Tibial nerve (tissue), 3 donors: ENCODE measurements around the gene SLC6A9.

ENCODE experiments used
- CTCF ChIP-seq, 5 experiments: fragments of 200-600 bp in 3 of 5; fragments of 450-650 bp in 2 of 5; sonication (generic) in 3 of 5; IDR thresholded peaks; one replicate each; pipeline ENCODE4 v1.5.1; 2016 to 2019; ENCODE audit warnings: antibody characterized with exemption in 5 of 5, mild to moderate bottlenecking in 3 of 5, moderate library complexity in 2 of 5
- POLR2A ChIP-seq, 2 donors: fragments of 450-650 bp; IDR thresholded peaks; one replicate each; pipeline ENCODE4 v1.6.1; 2017; ENCODE audit warnings: antibody characterized with exemption in 2 of 2, mild to moderate bottlenecking in 2 of 2, moderate library complexity in 2 of 2

- TF ChIP-seq CTCF (IDR thresholded peaks at IDR 0.05) (no peak), POLR2A (IDR thresholded peaks at IDR 0.05) (no peak)
These were observed 14.3 kb downstream of the SLC6A9 start for GRCh38 chr1:44016890-44017400.
